GM23338 (cell line): ENCODE results near the gene SOCS2.

ENCODE experiments used
- CREB1 ChIP-seq: fragments of 250-450 bp; sonication (Bioruptor Pico); IDR thresholded peaks from 2 replicates; pipeline ENCODE4 v1.5.0; 2020; ENCODE audit warnings: low read depth, mild to moderate bottlenecking, moderate library complexity
- EZH2 ChIP-seq: fragments of 200-600 bp; sonication (generic); IDR thresholded peaks from one replicate; pipeline ENCODE4 v1.8.0; 2017; ENCODE audit warnings: antibody characterized with exemption, mild to moderate bottlenecking, low read depth; ENCODE audit not compliant: unreplicated experiment
- EZH2phosphoT487 ChIP-seq: fragments of 200-600 bp; sonication (generic); IDR thresholded peaks from one replicate; pipeline ENCODE4 v1.8.1; 2018; ENCODE audit warnings: antibody characterized with exemption; ENCODE audit not compliant: unreplicated experiment
- JUNB ChIP-seq: IDR thresholded peaks from one replicate; pipeline ENCODE4 v1.6.1; 2016; ENCODE audit warnings: antibody characterized with exemption; ENCODE audit not compliant: unreplicated experiment
- NANOG ChIP-seq: IDR thresholded peaks from 2 replicates; pipeline ENCODE4 v1.6.1; 2016; ENCODE audit warnings: antibody characterized with exemption, borderline replicate concordance
- POLR2AphosphoS5 ChIP-seq: IDR thresholded peaks from 2 replicates; pipeline ENCODE4 v1.6.1; 2016; ENCODE audit warnings: antibody characterized with exemption, low read depth
- STAT1 ChIP-seq: IDR thresholded peaks from one replicate; pipeline ENCODE4 v1.6.1; 2016; ENCODE audit warnings: antibody characterized with exemption; ENCODE audit not compliant: unreplicated experiment
- ZNF114 ChIP-seq: fragments of 250-450 bp; sonication (Bioruptor Pico); IDR thresholded peaks from 2 replicates; pipeline ENCODE4 v1.5.0; 2020; ENCODE audit warnings: mild to moderate bottlenecking, moderate library complexity
- ZNF331 ChIP-seq: fragments of 250-450 bp; sonication (Bioruptor Pico); IDR thresholded peaks from 2 replicates; pipeline ENCODE4 v1.5.0; 2020; ENCODE audit warnings: low read depth, mild to moderate bottlenecking, moderate library complexity
- ZNF462 ChIP-seq: fragments of 250-450 bp; sonication (Bioruptor Pico); IDR thresholded peaks from 2 replicates; pipeline ENCODE4 v1.5.0; 2020; ENCODE audit warnings: mild to moderate bottlenecking, moderate library complexity
- TF ChIP-seq, protein P1 (sequence below): IDR thresholded peaks from one replicate; pipeline ENCODE4 v1.6.1; 2018; ENCODE audit warnings: antibody characterized with exemption; ENCODE audit not compliant: unreplicated experiment
- TF ChIP-seq, protein P2 (sequence below), 2 experiments: fragments of 200-600 bp in 1 of 2; sonication (generic) in 1 of 2; conservative IDR thresholded peaks; 2 replicates each; pipeline versions ENCODE4 v1.5.1 to v1.6.1; 2016 to 2017; ENCODE audit warnings: antibody characterized with exemption in 2 of 2, low read depth in 2 of 2, mild to moderate bottlenecking in 2 of 2, moderate library complexity in 1 of 2
- TF ChIP-seq, protein P3 (sequence below): IDR thresholded peaks from 2 replicates; pipeline ENCODE4 v1.6.1; 2016; ENCODE audit warnings: antibody characterized with exemption

DNA sequence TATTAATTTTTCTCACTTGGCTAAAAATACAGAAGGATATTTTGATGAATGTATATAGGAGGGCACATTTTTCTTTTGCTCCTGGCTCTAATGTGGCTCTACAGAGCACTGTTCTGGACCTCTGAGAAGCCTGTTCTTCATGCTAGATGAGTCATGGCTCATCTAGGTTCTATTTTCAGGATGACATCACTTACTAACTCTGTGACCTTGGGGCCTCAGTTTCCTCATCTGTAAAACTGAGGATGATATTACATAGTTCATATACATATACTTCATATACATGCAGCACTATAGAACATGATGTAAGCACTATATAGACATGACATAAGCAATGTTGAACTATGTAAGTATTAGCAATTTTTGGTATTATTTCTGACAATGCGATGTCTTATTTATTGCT is 35.8 kb downstream of the SOCS2 start:
- no peak for TF ChIP-seq ZNF331 (CRISPR knock-in tag)
- TF ChIP-seq, protein P1, sequence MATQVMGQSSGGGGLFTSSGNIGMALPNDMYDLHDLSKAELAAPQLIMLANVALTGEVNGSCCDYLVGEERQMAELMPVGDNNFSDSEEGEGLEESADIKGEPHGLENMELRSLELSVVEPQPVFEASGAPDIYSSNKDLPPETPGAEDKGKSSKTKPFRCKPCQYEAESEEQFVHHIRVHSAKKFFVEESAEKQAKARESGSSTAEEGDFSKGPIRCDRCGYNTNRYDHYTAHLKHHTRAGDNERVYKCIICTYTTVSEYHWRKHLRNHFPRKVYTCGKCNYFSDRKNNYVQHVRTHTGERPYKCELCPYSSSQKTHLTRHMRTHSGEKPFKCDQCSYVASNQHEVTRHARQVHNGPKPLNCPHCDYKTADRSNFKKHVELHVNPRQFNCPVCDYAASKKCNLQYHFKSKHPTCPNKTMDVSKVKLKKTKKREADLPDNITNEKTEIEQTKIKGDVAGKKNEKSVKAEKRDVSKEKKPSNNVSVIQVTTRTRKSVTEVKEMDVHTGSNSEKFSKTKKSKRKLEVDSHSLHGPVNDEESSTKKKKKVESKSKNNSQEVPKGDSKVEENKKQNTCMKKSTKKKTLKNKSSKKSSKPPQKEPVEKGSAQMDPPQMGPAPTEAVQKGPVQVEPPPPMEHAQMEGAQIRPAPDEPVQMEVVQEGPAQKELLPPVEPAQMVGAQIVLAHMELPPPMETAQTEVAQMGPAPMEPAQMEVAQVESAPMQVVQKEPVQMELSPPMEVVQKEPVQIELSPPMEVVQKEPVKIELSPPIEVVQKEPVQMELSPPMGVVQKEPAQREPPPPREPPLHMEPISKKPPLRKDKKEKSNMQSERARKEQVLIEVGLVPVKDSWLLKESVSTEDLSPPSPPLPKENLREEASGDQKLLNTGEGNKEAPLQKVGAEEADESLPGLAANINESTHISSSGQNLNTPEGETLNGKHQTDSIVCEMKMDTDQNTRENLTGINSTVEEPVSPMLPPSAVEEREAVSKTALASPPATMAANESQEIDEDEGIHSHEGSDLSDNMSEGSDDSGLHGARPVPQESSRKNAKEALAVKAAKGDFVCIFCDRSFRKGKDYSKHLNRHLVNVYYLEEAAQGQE: no peak
- no peak for TF ChIP-seq EZH2
- TF ChIP-seq, protein P2, sequence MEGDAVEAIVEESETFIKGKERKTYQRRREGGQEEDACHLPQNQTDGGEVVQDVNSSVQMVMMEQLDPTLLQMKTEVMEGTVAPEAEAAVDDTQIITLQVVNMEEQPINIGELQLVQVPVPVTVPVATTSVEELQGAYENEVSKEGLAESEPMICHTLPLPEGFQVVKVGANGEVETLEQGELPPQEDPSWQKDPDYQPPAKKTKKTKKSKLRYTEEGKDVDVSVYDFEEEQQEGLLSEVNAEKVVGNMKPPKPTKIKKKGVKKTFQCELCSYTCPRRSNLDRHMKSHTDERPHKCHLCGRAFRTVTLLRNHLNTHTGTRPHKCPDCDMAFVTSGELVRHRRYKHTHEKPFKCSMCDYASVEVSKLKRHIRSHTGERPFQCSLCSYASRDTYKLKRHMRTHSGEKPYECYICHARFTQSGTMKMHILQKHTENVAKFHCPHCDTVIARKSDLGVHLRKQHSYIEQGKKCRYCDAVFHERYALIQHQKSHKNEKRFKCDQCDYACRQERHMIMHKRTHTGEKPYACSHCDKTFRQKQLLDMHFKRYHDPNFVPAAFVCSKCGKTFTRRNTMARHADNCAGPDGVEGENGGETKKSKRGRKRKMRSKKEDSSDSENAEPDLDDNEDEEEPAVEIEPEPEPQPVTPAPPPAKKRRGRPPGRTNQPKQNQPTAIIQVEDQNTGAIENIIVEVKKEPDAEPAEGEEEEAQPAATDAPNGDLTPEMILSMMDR (conservative IDR thresholded peaks at IDR 0.05; ENCODE audit: low read depth in 2 of 2): no peak
- TF ChIP-seq JUNB: no peak
- TF ChIP-seq POLR2AphosphoS5: no peak
- TF ChIP-seq EZH2phosphoT487: no peak
- no peak for TF ChIP-seq CREB1
- no peak for TF ChIP-seq STAT1
- TF ChIP-seq NANOG: no peak
- TF ChIP-seq ZNF462 (CRISPR knock-in tag): no peak
- no peak for TF ChIP-seq ZNF114 (CRISPR knock-in tag)
- TF ChIP-seq, protein P3, sequence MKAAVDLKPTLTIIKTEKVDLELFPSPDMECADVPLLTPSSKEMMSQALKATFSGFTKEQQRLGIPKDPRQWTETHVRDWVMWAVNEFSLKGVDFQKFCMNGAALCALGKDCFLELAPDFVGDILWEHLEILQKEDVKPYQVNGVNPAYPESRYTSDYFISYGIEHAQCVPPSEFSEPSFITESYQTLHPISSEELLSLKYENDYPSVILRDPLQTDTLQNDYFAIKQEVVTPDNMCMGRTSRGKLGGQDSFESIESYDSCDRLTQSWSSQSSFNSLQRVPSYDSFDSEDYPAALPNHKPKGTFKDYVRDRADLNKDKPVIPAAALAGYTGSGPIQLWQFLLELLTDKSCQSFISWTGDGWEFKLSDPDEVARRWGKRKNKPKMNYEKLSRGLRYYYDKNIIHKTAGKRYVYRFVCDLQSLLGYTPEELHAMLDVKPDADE: no peak
